ENCODE results near the gene PSPH. TPM values are rescaled to one million over a fixed set of nuclear protein-coding genes. Genes with fewer than 3 reads are reported as not detected.

Gene PSPH
- total and polyA plus RNA-seq, 4 donors = 5.5 to 35.9 (median 9.0) TPM

GRCh38 chr7:55964261-55965099, 86.8 kb downstream of the PSPH start, which contains the start of gene NIPSNAP2:
Gene NIPSNAP2 (plus strand): TSS chr7:55964585. CDS start chr7:55964610, 25 bp downstream.
- H3K4me3 ChIP-seq (ENCODE audit: low read depth in 1 of 3, low read length in 3 of 3) = peak within 1 kb of the TSS; percentile 66 to 93 (median 79)
- H3K27me3 ChIP-seq (ENCODE audit: control insufficient read depth in 4 of 4, insufficient read depth in 4 of 4, low read length in 3 of 4) = no peaks in the 10 kb centered on the region
- TF ChIP-seq, protein P1, sequence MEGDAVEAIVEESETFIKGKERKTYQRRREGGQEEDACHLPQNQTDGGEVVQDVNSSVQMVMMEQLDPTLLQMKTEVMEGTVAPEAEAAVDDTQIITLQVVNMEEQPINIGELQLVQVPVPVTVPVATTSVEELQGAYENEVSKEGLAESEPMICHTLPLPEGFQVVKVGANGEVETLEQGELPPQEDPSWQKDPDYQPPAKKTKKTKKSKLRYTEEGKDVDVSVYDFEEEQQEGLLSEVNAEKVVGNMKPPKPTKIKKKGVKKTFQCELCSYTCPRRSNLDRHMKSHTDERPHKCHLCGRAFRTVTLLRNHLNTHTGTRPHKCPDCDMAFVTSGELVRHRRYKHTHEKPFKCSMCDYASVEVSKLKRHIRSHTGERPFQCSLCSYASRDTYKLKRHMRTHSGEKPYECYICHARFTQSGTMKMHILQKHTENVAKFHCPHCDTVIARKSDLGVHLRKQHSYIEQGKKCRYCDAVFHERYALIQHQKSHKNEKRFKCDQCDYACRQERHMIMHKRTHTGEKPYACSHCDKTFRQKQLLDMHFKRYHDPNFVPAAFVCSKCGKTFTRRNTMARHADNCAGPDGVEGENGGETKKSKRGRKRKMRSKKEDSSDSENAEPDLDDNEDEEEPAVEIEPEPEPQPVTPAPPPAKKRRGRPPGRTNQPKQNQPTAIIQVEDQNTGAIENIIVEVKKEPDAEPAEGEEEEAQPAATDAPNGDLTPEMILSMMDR (IDR thresholded peaks at IDR 0.05; ENCODE audit: low read depth, low read length, missing input control) = peak; percentile 78
- TF ChIP-seq HNF4A (conservative IDR thresholded peaks at IDR 0.05) (peak in 1 of 2 donors; percentile 41), JUND (IDR thresholded peaks at IDR 0.05) (no peak), YY1 (IDR thresholded peaks at IDR 0.05) (peak; percentile 15), REST (IDR thresholded peaks at IDR 0.05) (no peak), TAF1 (conservative IDR thresholded peaks at IDR 0.05) (peak; percentile 29), EGR1 (IDR thresholded peaks at IDR 0.05; ENCODE audit: low read depth in 2 of 2) (no peak), NR2F2 (IDR thresholded peaks at IDR 0.05) (no peak), FOXA2 (IDR thresholded peaks at IDR 0.05) (no peak), MAX (IDR thresholded peaks at IDR 0.05) (no peak), RAD21 (IDR thresholded peaks at IDR 0.05) (peak in 1 of 2 donors; percentile 26), GABPA (IDR thresholded peaks at IDR 0.05 in 1 of 2, conservative IDR thresholded peaks at IDR 0.05 in 1 of 2) (no peak), SP1 (IDR thresholded peaks at IDR 0.05) (no peak), FOXA1 (IDR thresholded peaks at IDR 0.05) (no peak), ATF3 (IDR thresholded peaks at IDR 0.05) (no peak), RXRA (IDR thresholded peaks at IDR 0.05) (no peak), HNF4G (IDR thresholded peaks at IDR 0.05) (no peak)
- TF ChIP-seq, protein P2, sequence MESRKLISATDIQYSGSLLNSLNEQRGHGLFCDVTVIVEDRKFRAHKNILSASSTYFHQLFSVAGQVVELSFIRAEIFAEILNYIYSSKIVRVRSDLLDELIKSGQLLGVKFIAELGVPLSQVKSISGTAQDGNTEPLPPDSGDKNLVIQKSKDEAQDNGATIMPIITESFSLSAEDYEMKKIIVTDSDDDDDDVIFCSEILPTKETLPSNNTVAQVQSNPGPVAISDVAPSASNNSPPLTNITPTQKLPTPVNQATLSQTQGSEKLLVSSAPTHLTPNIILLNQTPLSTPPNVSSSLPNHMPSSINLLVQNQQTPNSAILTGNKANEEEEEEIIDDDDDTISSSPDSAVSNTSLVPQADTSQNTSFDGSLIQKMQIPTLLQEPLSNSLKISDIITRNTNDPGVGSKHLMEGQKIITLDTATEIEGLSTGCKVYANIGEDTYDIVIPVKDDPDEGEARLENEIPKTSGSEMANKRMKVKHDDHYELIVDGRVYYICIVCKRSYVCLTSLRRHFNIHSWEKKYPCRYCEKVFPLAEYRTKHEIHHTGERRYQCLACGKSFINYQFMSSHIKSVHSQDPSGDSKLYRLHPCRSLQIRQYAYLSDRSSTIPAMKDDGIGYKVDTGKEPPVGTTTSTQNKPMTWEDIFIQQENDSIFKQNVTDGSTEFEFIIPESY (IDR thresholded peaks at IDR 0.05) = no peak
- WGBS = under 1% methylated on average over 105 of the region's 105 CpGs
- H3K4me1 ChIP-seq (ENCODE audit: control insufficient read depth in 4 of 4, insufficient read depth in 4 of 4, low read length in 3 of 4) = peaks cover 0 to 19% (median 13%) of the 10 kb centered on the region in 4 donors
- H3K9ac ChIP-seq (ENCODE audit: low read depth in 1 of 2, low read length in 2 of 2) = peak within 1 kb of the TSS; percentile 36 to 88
- H3K36me3 ChIP-seq (ENCODE audit: control insufficient read depth in 4 of 4, insufficient read depth in 3 of 4, low read depth in 1 of 4, low read length in 3 of 4) = peaks cover 0 to 3% (median 0%) of the 10 kb centered on the region in 4 donors
- peak within 1 kb of the TSS; percentile 89 to 95 for H3K27ac ChIP-seq (ENCODE audit: low read depth in 1 of 2, low read length in 2 of 2)
- DNase-seq (ENCODE audit: low spot score) = peak; percentile 82
- H3K9me3 ChIP-seq (ENCODE audit: control insufficient read depth in 4 of 4, low read length in 3 of 4) = no peaks in the 10 kb centered on the region

All from liver (tissue), 9 donors.